ENCODE data around the gene ALDH5A1. TPM values are rescaled to one million over a fixed set of nuclear protein-coding genes. Genes with fewer than 3 reads are reported as not detected.

ALDH5A1 gene
- total and polyA plus RNA-seq, 2 of the 13 experiments (the other 11 are each of a cell fraction or from before 2014, with no cell fraction given) = 12.8 to 32.5 TPM

DNA sequence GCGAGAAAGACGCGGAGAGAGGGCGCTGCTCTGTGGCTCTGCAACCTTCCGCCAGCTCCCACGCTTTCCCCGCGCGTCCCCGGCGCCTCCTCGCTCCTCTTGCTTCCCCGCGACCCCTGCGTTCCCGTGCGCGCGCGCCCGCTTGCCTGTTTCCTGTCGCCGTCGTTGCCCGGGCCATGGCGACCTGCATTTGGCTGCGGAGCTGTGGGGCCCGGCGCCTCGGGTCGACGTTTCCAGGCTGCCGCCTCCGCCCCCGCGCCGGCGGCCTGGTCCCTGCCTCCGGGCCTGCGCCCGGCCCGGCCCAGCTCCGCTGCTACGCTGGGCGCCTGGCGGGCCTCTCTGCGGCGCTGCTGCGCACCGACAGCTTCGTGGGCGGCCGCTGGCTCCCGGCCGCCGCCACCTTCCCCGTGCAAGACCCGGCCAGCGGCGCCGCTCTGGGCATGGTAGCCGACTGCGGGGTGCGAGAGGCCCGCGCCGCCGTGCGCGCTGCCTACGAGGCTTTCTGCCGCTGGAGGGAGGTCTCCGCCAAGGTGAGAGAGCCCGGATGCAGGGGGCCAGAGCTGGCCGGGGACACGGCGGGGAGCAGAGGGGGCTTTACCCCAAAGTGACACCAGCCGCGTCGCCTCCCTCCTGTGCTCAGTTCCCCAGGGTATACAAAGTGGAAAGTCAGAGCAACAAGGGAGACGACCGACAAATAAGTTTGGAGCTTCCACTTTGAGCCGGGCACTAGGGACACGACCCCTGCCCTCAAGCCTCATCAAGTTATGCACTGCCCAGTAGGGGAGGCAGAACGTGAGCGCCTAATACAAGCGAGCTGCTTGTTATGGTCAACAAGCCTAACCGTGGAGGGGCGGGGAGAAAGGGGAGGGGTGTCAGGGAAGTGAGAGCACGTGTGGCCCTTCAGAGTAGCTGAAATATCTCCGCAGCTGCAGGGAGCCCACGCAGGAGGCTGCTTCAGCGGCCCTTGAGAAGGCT lies at the start of gene ALDH5A1 (continued):
- TF ChIP-seq, protein P1, sequence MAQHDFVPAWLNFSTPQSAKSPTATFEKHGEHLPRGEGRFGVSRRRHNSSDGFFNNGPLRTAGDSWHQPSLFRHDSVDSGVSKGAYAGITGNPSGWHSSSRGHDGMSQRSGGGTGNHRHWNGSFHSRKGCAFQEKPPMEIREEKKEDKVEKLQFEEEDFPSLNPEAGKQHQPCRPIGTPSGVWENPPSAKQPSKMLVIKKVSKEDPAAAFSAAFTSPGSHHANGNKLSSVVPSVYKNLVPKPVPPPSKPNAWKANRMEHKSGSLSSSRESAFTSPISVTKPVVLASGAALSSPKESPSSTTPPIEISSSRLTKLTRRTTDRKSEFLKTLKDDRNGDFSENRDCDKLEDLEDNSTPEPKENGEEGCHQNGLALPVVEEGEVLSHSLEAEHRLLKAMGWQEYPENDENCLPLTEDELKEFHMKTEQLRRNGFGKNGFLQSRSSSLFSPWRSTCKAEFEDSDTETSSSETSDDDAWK (CRISPR knock-in tag; IDR thresholded peaks at IDR 0.05) = no peak
- TF ChIP-seq ZKSCAN8 (CRISPR knock-in tag; IDR thresholded peaks at IDR 0.05; ENCODE audit: borderline replicate concordance) = no peak; the same call in 1 of the 2 replicates
- TF ChIP-seq YY1 (IDR thresholded peaks at IDR 0.05; ENCODE audit: insufficient read depth, insufficient replicate concordance, low read depth, low read length) = peak; percentile 69
- no peak for TF ChIP-seq ZNF619 (CRISPR knock-in tag; IDR thresholded peaks at IDR 0.05)
- peak; percentile 88; the same call in 1 of the 2 replicates for TF ChIP-seq ZNF543 (CRISPR knock-in tag; IDR thresholded peaks at IDR 0.05)
- peak; percentile 61; the same call in 1 of the 2 replicates for TF ChIP-seq ZNF746 (CRISPR knock-in tag; IDR thresholded peaks at IDR 0.05)
- TF ChIP-seq SALL1 (CRISPR knock-in tag; IDR thresholded peaks at IDR 0.05) = peak; percentile 38
- peak; percentile 74; the same call in 1 of the 2 replicates for TF ChIP-seq ZSCAN21 (CRISPR knock-in tag; IDR thresholded peaks at IDR 0.05; ENCODE audit: borderline replicate concordance)
- TF ChIP-seq, protein P2, sequence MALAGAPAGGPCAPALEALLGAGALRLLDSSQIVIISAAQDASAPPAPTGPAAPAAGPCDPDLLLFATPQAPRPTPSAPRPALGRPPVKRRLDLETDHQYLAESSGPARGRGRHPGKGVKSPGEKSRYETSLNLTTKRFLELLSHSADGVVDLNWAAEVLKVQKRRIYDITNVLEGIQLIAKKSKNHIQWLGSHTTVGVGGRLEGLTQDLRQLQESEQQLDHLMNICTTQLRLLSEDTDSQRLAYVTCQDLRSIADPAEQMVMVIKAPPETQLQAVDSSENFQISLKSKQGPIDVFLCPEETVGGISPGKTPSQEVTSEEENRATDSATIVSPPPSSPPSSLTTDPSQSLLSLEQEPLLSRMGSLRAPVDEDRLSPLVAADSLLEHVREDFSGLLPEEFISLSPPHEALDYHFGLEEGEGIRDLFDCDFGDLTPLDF (CRISPR knock-in tag; IDR thresholded peaks at IDR 0.05) = peak; percentile 62; the same call in 1 of the 2 replicates
- peak; percentile 14 for TF ChIP-seq ZBTB7A (CRISPR knock-in tag; IDR thresholded peaks at IDR 0.05)
- no peak for TF ChIP-seq TSC22D2 (CRISPR knock-in tag; IDR thresholded peaks at IDR 0.05; ENCODE audit: borderline replicate concordance)
- no peak for TF ChIP-seq NFE2L2 (IDR thresholded peaks at IDR 0.05; ENCODE audit: low read length)
- TF ChIP-seq, protein P3, sequence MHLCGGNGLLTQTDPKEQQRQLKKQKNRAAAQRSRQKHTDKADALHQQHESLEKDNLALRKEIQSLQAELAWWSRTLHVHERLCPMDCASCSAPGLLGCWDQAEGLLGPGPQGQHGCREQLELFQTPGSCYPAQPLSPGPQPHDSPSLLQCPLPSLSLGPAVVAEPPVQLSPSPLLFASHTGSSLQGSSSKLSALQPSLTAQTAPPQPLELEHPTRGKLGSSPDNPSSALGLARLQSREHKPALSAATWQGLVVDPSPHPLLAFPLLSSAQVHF (CRISPR knock-in tag; IDR thresholded peaks at IDR 0.05) = no peak; the same call in 1 of the 2 replicates
- TF ChIP-seq, protein P4, sequence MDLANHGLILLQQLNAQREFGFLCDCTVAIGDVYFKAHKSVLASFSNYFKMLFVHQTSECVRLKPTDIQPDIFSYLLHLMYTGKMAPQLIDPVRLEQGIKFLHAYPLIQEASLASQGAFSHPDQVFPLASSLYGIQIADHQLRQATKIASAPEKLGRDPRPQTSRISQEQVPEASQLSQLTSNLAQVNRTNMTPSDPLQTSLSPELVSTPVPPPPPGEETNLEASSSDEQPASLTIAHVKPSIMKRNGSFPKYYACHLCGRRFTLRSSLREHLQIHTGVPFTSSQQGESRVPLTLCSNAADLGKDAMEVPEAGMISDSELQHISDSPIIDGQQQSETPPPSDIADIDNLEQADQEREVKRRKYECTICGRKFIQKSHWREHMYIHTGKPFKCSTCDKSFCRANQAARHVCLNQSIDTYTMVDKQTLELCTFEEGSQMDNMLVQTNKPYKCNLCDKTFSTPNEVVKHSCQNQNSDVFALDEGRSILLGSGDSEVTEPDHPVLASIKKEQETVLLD (CRISPR knock-in tag; IDR thresholded peaks at IDR 0.05; ENCODE audit: low read depth) = peak; percentile 9; the same call in 1 of the 2 replicates
- no peak for TF ChIP-seq ZNF260 (CRISPR knock-in tag; IDR thresholded peaks at IDR 0.05; ENCODE audit: borderline replicate concordance, low read depth)
- TF ChIP-seq ZNF431 (CRISPR knock-in tag; IDR thresholded peaks at IDR 0.05; ENCODE audit: borderline replicate concordance, low read depth) = peak; percentile 41; the same call in 1 of the 2 replicates
- TF ChIP-seq ZBTB8A (CRISPR knock-in tag; IDR thresholded peaks at IDR 0.05; ENCODE audit: borderline replicate concordance, low read depth) = no peak; the same call in 1 of the 2 replicates
- 0 out of 2 replicates have a peak, but pooled peaks have one; percentile 65 for TF ChIP-seq XBP1 (CRISPR knock-in tag; IDR thresholded peaks at IDR 0.05)
- TF ChIP-seq, protein P5, sequence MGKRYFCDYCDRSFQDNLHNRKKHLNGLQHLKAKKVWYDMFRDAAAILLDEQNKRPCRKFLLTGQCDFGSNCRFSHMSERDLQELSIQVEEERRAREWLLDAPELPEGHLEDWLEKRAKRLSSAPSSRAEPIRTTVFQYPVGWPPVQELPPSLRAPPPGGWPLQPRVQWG (CRISPR knock-in tag; IDR thresholded peaks at IDR 0.05; ENCODE audit: borderline replicate concordance, low read depth) = no peak
- TF ChIP-seq ISX (CRISPR knock-in tag; conservative IDR thresholded peaks at IDR 0.05) = no peak; the same call in 1 of the 2 replicates
- TF ChIP-seq REPIN1 (CRISPR knock-in tag; IDR thresholded peaks at IDR 0.05; ENCODE audit: borderline replicate concordance, low read depth) = no peak; the same call in none of the 2 replicates
- TF ChIP-seq SRSF9 (IDR thresholded peaks at IDR 0.05; ENCODE audit: borderline replicate concordance, insufficient read depth, low read depth, low read length, poor library complexity, severe bottlenecking) = no peak
- TF ChIP-seq CCAR2 (optimal IDR thresholded peaks at IDR 0.05; ENCODE audit: low read depth, low read length) = peak; percentile 28

All from HepG2 (cell line).